ENCODE results near the gene PRDX5. TPM values are rescaled to one million over a fixed set of nuclear protein-coding genes. Genes with fewer than 3 reads are reported as not detected.
A peak's percentile ranks its signal among the peaks of the same experiment; 100 is the strongest.

Gene PRDX5
- total and polyA plus RNA-seq, 9 of the 15 experiments (the other 6 are each of a cell fraction or from before 2014, with no cell fraction given): 40.8 to 327 (median 204) TPM

DNA sequence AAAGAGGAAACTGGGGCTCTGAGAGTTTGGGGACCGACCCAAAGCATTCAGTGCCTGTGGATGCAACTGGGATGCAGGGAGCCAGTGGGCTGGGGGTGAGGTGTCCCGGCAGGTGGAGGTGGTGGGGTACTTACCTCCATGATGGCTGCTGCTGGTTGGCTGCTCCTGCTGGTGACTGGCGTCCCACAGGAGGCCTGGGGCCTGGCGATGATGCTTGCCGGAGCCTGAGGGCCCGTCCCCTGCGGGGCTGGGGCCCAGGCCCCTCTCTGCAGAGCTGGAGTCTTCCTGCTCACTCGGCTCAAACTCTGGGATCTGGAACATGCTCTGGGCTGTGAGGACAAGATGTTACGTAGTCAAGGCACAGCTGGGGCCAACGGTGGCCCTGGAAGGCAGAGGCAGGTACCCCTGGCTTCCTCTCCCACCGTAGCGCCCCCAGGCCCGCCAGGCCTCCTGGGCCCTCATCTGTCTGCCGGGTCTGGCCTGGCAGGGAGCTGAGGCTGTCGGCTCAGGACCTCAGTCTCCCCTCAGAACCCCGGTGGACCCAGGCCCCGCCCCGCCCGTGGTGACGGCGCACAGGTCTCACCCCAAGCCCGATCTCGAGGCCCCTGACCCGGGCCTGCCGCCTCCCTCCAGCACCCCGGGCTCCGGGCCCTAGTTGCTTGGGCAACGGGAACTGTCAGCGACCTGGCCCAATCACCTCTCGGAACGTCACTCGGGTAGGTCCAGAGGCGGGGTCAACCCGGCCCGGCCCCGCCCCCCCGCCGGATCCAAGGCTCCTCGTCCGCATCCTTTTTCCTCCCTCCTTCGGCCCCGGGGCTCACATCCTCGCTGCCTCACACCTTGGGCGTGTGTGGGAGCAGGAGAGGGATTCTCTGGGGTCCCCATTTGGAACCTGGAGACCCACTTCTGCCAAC is 33.6 kb upstream of the PRDX5 start, which contains the start of gene BAD (continued):
- peak; percentile 50 for TF ChIP-seq KDM5B (IDR thresholded peaks at IDR 0.05; ENCODE audit: insufficient replicate concordance, low read depth, low read length)
- no peak for TF ChIP-seq NR2C1 (IDR thresholded peaks at IDR 0.05)
- TF ChIP-seq NR2C1 (tag; IDR thresholded peaks at IDR 0.05): 0 out of 2 replicates have a peak, but pooled peaks have one; percentile 15
- no peak for TF ChIP-seq GABPA (tag; conservative IDR thresholded peaks at IDR 0.05; ENCODE audit: low read depth)
- TF ChIP-seq ELK1 (CRISPR knock-in tag; IDR thresholded peaks at IDR 0.05): no peak
- TF ChIP-seq TBP (optimal IDR thresholded peaks at IDR 0.05; ENCODE audit: low read depth, low read length): peak; percentile 23
- TF ChIP-seq, protein P1, sequence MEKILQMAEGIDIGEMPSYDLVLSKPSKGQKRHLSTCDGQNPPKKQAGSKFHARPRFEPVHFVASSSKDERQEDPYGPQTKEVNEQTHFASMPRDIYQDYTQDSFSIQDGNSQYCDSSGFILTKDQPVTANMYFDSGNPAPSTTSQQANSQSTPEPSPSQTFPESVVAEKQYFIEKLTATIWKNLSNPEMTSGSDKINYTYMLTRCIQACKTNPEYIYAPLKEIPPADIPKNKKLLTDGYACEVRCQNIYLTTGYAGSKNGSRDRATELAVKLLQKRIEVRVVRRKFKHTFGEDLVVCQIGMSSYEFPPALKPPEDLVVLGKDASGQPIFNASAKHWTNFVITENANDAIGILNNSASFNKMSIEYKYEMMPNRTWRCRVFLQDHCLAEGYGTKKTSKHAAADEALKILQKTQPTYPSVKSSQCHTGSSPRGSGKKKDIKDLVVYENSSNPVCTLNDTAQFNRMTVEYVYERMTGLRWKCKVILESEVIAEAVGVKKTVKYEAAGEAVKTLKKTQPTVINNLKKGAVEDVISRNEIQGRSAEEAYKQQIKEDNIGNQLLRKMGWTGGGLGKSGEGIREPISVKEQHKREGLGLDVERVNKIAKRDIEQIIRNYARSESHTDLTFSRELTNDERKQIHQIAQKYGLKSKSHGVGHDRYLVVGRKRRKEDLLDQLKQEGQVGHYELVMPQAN (IDR thresholded peaks at IDR 0.05; ENCODE audit: borderline replicate concordance): peak; percentile 47; the same call in 1 of the 2 replicates
- no peak for TF ChIP-seq CCNT2 (IDR thresholded peaks at IDR 0.05; ENCODE audit: borderline replicate concordance, extremely low read depth, insufficient read length, low read depth, low read length)
- no peak for TF ChIP-seq GATAD2A (IDR thresholded peaks at IDR 0.05)
- TF ChIP-seq EZH2 (IDR thresholded peaks at IDR 0.05; ENCODE audit: borderline replicate concordance, low read depth, low read length): no peak
- TF ChIP-seq SMAD2 (IDR thresholded peaks at IDR 0.05; ENCODE audit: low read depth, low read length): no peak
- no peak for TF ChIP-seq NCOA2 (IDR thresholded peaks at IDR 0.05; ENCODE audit: partially characterized antibody in 2 of 2)
- TF ChIP-seq MEF2D (tag; conservative IDR thresholded peaks at IDR 0.05; ENCODE audit: low read depth): no peak
- no peak for TF ChIP-seq SAFB (IDR thresholded peaks at IDR 0.05; ENCODE audit: borderline replicate concordance, low read depth, low read length)
- no peak for TF ChIP-seq ZNF696 (CRISPR knock-in tag; conservative IDR thresholded peaks at IDR 0.05)
- TF ChIP-seq BMI1 (IDR thresholded peaks at IDR 0.05; ENCODE audit: low read length): peak; percentile 90
- TF ChIP-seq, protein P2, sequence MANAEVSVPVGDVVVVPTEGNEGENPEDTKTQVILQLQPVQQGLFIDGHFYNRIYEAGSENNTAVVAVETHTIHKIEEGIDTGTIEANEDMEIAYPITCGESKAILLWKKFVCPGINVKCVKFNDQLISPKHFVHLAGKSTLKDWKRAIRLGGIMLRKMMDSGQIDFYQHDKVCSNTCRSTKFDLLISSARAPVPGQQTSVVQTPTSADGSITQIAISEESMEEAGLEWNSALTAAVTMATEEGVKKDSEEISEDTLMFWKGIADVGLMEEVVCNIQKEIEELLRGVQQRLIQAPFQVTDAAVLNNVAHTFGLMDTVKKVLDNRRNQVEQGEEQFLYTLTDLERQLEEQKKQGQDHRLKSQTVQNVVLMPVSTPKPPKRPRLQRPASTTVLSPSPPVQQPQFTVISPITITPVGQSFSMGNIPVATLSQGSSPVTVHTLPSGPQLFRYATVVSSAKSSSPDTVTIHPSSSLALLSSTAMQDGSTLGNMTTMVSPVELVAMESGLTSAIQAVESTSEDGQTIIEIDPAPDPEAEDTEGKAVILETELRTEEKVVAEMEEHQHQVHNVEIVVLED (CRISPR knock-in tag; IDR thresholded peaks at IDR 0.05): no peak
- no peak for TF ChIP-seq ZNF589 (CRISPR knock-in tag; IDR thresholded peaks at IDR 0.05; ENCODE audit: low read depth)
- TF ChIP-seq, protein P3, sequence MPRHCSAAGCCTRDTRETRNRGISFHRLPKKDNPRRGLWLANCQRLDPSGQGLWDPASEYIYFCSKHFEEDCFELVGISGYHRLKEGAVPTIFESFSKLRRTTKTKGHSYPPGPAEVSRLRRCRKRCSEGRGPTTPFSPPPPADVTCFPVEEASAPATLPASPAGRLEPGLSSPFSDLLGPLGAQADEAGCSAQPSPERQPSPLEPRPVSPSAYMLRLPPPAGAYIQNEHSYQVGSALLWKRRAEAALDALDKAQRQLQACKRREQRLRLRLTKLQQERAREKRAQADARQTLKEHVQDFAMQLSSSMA (CRISPR knock-in tag; IDR thresholded peaks at IDR 0.05): no peak
